Measurements from ENCODE around the gene HMGB4.

DNA sequence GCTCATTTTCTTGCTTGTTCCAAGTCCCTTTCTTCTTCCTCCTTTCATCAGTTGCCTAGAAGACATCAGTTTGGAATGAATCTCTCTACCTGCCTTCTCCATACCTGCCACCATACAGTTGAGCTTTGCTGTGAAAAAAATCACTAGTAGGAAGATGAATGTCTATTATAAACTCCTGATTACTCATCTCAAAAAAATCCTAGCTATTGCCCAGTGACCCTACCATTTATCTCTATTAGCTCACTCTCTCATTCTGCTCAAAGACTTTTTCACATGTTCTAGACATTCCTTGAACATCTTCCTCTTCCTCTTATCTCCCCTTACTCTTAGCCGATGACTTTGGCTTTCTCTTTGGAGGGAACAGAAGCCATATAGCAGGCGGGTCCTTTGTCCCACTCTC is 49.7 kb upstream of the HMGB4 start:
- TF ChIP-seq CTCF (optimal IDR thresholded peaks at IDR 0.05 in 1 of 3, IDR thresholded peaks at IDR 0.05 in 1 of 3, conservative IDR thresholded peaks at IDR 0.05 in 1 of 3; ENCODE audit: extremely low read depth in 1 of 3, insufficient read depth in 2 of 3, low read length in 3 of 3) (no peak), EZH2 (IDR thresholded peaks at IDR 0.05; ENCODE audit: low read length) (no peak)

All from keratinocyte (primary cell).